Muscle of arm (tissue), 12 donors: ENCODE measurements around the gene CA7. TPM values are rescaled to one million over a fixed set of nuclear protein-coding genes. Genes with fewer than 3 reads are reported as not detected.

ENCODE experiments used
- DNase-seq: peaks from one replicate; pipeline ENCODE4 v3.0.0-alpha.2; 2013
- polyA plus RNA-seq, 12 donors: library from polyadenylated mRNA; unstranded; fragments of 120-200 nt; gene quantifications; one replicate each; pipeline ENCODE4 v1.2.1, GENCODE V29; 2013; ENCODE audit not compliant: insufficient read length in 12 of 12

The CA7 gene
- polyA plus RNA-seq, 12 donors = 16.6 TPM; not detected in 11

GRCh38 chr16:66872943-66873684 lies 28.9 kb downstream of the CA7 start:
- DNase-seq = peak; percentile 82

GRCh38 chr16:66873685-66874055 lies 29.5 kb downstream of the CA7 start:
- no peak for DNase-seq

GRCh38 chr16:66874079-66874775 lies 30.0 kb downstream of the CA7 start:
- no peak for DNase-seq

- DNase-seq = no peak
These were observed 33.9 kb downstream of the CA7 start for GRCh38 chr16:66878067-66878466.

GRCh38 chr16:66880288-66881013 lies 36.2 kb downstream of the CA7 start, which contains the start of gene PDP2:
Gene PDP2, plus strand, starts transcription at chr16:66880515. Its CDS starts 3,770 bp downstream, at chr16:66884285.
- peak; percentile 93 for DNase-seq

- DNase-seq = no peak
These were observed 36.8 kb downstream of the CA7 start for GRCh38 chr16:66881014-66881417.

- no peak for DNase-seq
These were observed 37.3 kb downstream of the CA7 start for GRCh38 chr16:66881560-66881959.

GRCh38 chr16:66881964-66882508 lies 37.8 kb downstream of the CA7 start:
- DNase-seq = no peak

GRCh38 chr16:66882702-66883101 lies 38.5 kb downstream of the CA7 start:
- DNase-seq = no peak

GRCh38 chr16:66885491-66885890 lies 41.3 kb downstream of the CA7 start:
- DNase-seq = no peak

GRCh38 chr16:66886321-66886720 lies 42.1 kb downstream of the CA7 start:
- no peak for DNase-seq

GRCh38 chr16:66886914-66887313 lies 42.7 kb downstream of the CA7 start:
- no peak for DNase-seq

GRCh38 chr16:66888647-66889615 lies 44.7 kb downstream of the CA7 start:
- DNase-seq = no peak

- DNase-seq = no peak
These were observed 45.4 kb downstream of the CA7 start for GRCh38 chr16:66889622-66890021.

- no peak for DNase-seq
These were observed 46.6 kb downstream of the CA7 start for GRCh38 chr16:66890799-66891198.

- no peak for DNase-seq
These were observed 47.1 kb downstream of the CA7 start for GRCh38 chr16:66891360-66891759.

GRCh38 chr16:66891797-66892196 lies 47.6 kb downstream of the CA7 start:
- DNase-seq = no peak

- DNase-seq = no peak
These were observed 49.8 kb downstream of the CA7 start for GRCh38 chr16:66894055-66894454.

- DNase-seq = peak; percentile 76
These were observed 50.9 kb downstream of the CA7 start for GRCh38 chr16:66894948-66895688.

- DNase-seq = no peak
These were observed 51.4 kb downstream of the CA7 start for GRCh38 chr16:66895689-66895979.

GRCh38 chr16:66895999-66896398 lies 51.8 kb downstream of the CA7 start:
- no peak for DNase-seq
